ENCODE data around the gene FHAD1.

GRCh38 chr1:15402809-15403450, 155.9 kb downstream of the FHAD1 start:
- TF ChIP-seq CTCF (IDR thresholded peaks at IDR 0.05 in 4 of 5, conservative IDR thresholded peaks at IDR 0.05 in 1 of 5) (no peak), POLR2A (IDR thresholded peaks at IDR 0.05) (no peak)
